GM23338 (cell line): ENCODE results near the gene FKBP10. TPM values are rescaled to one million over a fixed set of nuclear protein-coding genes. Genes with fewer than 3 reads are reported as not detected.

ENCODE experiments used
- ATAC-seq: fragments of 200-7000 bp; cut with Tn5 transposase; 3 replicates; pipeline ENCODE4 v1.9.1; 2020
- DNase-seq: peaks from one replicate; pipeline ENCODE4 v3.0.0-alpha.2; 2015; ENCODE audit warnings: low spot score
- H2AFZ ChIP-seq: fragments of 200-600 bp; sonication (generic); 2 replicates; pipeline ENCODE4 v1.8.0; 2016; ENCODE audit warnings: antibody characterized with exemption, mild to moderate bottlenecking, moderate library complexity
- H3F3A ChIP-seq: fragments of 200-600 bp; sonication (generic); replicated peaks from 2 replicates; pipeline ENCODE4 v1.8.0; 2017; ENCODE audit warnings: antibody characterized with exemption, mixed run types, low read depth
- H3K27ac ChIP-seq: fragments of 200-600 bp; sonication (generic); 2 replicates; pipeline ENCODE4 v1.6.1; 2016; ENCODE audit warnings: low read depth
- H3K27me3 ChIP-seq: fragments of 200-600 bp; sonication (generic); 2 replicates; pipeline ENCODE4 v1.8.0; 2016; ENCODE audit warnings: mild to moderate bottlenecking, mixed run types, moderate library complexity; ENCODE audit not compliant: insufficient read depth
- H3K36me3 ChIP-seq: fragments of 200-600 bp; sonication (generic); 2 replicates; pipeline ENCODE4 v1.8.0; 2016; ENCODE audit warnings: mild to moderate bottlenecking; ENCODE audit not compliant: insufficient read depth
- H3K4me1 ChIP-seq: fragments of 200-600 bp; sonication (generic); 2 replicates; pipeline ENCODE4 v1.8.0; 2016; ENCODE audit warnings: mild to moderate bottlenecking, moderate library complexity; ENCODE audit not compliant: insufficient read depth
- H3K4me2 ChIP-seq: fragments of 200-600 bp; sonication (generic); 2 replicates; pipeline ENCODE4 v1.7.1; 2017; ENCODE audit warnings: mixed run types
- H3K4me3 ChIP-seq: fragments of 200-600 bp; sonication (generic); 2 replicates; pipeline ENCODE4 v1.6.1; 2016; ENCODE audit warnings: mixed run types
- H3K79me2 ChIP-seq: fragments of 200-600 bp; sonication (generic); replicated peaks from 2 replicates; pipeline ENCODE4 v1.8.0; 2017; ENCODE audit warnings: mild to moderate bottlenecking; ENCODE audit not compliant: insufficient read depth
- H3K9me2 ChIP-seq: fragments of 200-600 bp; sonication (generic); 2 replicates; pipeline ENCODE4 v1.8.0; 2017; ENCODE audit not compliant: insufficient read depth
- H4K20me1 ChIP-seq: fragments of 200-600 bp; sonication (generic); replicated peaks from 2 replicates; pipeline ENCODE4 v1.8.0; 2017; ENCODE audit warnings: mild to moderate bottlenecking; ENCODE audit not compliant: insufficient read depth
- H3K27ac Mint-ChIP-seq: 2 replicates; pipeline ENCODE4 v1.8.0; 2020; ENCODE audit warnings: inconsistent platforms, mild to moderate bottlenecking, moderate library complexity, mixed read lengths
- H3K27me3 Mint-ChIP-seq: 3 replicates; pipeline ENCODE4 v1.8.0; 2022; ENCODE audit warnings: low read depth, mild to moderate bottlenecking, moderate library complexity, mixed read lengths, inconsistent platforms; ENCODE audit not compliant: insufficient read depth, poor library complexity
- H3K36me3 Mint-ChIP-seq: 3 replicates; pipeline ENCODE4 v1.8.0; 2021; ENCODE audit warnings: low read depth, mild to moderate bottlenecking, inconsistent platforms, moderate library complexity, mixed read lengths
- H3K4me1 Mint-ChIP-seq: 3 replicates; pipeline ENCODE4 v1.8.0; 2020; ENCODE audit warnings: mild to moderate bottlenecking, inconsistent platforms, mixed read lengths
- H3K4me3 Mint-ChIP-seq: 3 replicates; pipeline ENCODE4 v1.8.0; 2021; ENCODE audit warnings: moderate library complexity, mild to moderate bottlenecking, inconsistent platforms, mixed read lengths
- H3K9me3 Mint-ChIP-seq: 3 replicates; pipeline ENCODE4 v1.8.0; 2020; ENCODE audit warnings: moderate library complexity, mild to moderate bottlenecking, inconsistent platforms, mixed read lengths
- CREB1 ChIP-seq: fragments of 250-450 bp; sonication (Bioruptor Pico); IDR thresholded peaks from 2 replicates; pipeline ENCODE4 v1.5.0; 2020; ENCODE audit warnings: low read depth, mild to moderate bottlenecking, moderate library complexity
- EZH2 ChIP-seq: fragments of 200-600 bp; sonication (generic); IDR thresholded peaks from one replicate; pipeline ENCODE4 v1.8.0; 2017; ENCODE audit warnings: antibody characterized with exemption, mild to moderate bottlenecking, low read depth; ENCODE audit not compliant: unreplicated experiment
- EZH2phosphoT487 ChIP-seq: fragments of 200-600 bp; sonication (generic); IDR thresholded peaks from one replicate; pipeline ENCODE4 v1.8.1; 2018; ENCODE audit warnings: antibody characterized with exemption; ENCODE audit not compliant: unreplicated experiment
- JUNB ChIP-seq: IDR thresholded peaks from one replicate; pipeline ENCODE4 v1.6.1; 2016; ENCODE audit warnings: antibody characterized with exemption; ENCODE audit not compliant: unreplicated experiment
- NANOG ChIP-seq: IDR thresholded peaks from 2 replicates; pipeline ENCODE4 v1.6.1; 2016; ENCODE audit warnings: antibody characterized with exemption, borderline replicate concordance
- POLR2AphosphoS5 ChIP-seq: IDR thresholded peaks from 2 replicates; pipeline ENCODE4 v1.6.1; 2016; ENCODE audit warnings: antibody characterized with exemption, low read depth
- STAT1 ChIP-seq: IDR thresholded peaks from one replicate; pipeline ENCODE4 v1.6.1; 2016; ENCODE audit warnings: antibody characterized with exemption; ENCODE audit not compliant: unreplicated experiment
- ZNF114 ChIP-seq: fragments of 250-450 bp; sonication (Bioruptor Pico); IDR thresholded peaks from 2 replicates; pipeline ENCODE4 v1.5.0; 2020; ENCODE audit warnings: mild to moderate bottlenecking, moderate library complexity
- ZNF331 ChIP-seq: fragments of 250-450 bp; sonication (Bioruptor Pico); IDR thresholded peaks from 2 replicates; pipeline ENCODE4 v1.5.0; 2020; ENCODE audit warnings: low read depth, mild to moderate bottlenecking, moderate library complexity
- ZNF462 ChIP-seq: fragments of 250-450 bp; sonication (Bioruptor Pico); IDR thresholded peaks from 2 replicates; pipeline ENCODE4 v1.5.0; 2020; ENCODE audit warnings: mild to moderate bottlenecking, moderate library complexity
- polyA plus RNA-seq: library from polyadenylated mRNA; unstranded; fragments of >200 nt; fragmentation: Nextera tagmentation; extraction: Ambion mirVana; gene quantifications from 2 replicates; pipeline ENCODE4 v1.2.1, GENCODE V29; 2016
- total RNA-seq: library from RNA; depleted of rRNA; stranded (reverse); fragments of >200 nt; shearing (Covaris generic); gene quantifications from 2 replicates; pipeline ENCODE4 v1.2.3, GENCODE V29; 2014
- TF ChIP-seq, protein P1 (sequence below): IDR thresholded peaks from one replicate; pipeline ENCODE4 v1.6.1; 2018; ENCODE audit warnings: antibody characterized with exemption; ENCODE audit not compliant: unreplicated experiment
- TF ChIP-seq, protein P2 (sequence below): IDR thresholded peaks from 2 replicates; pipeline ENCODE4 v1.6.1; 2016; ENCODE audit warnings: antibody characterized with exemption
- TF ChIP-seq, protein P3 (sequence below), 2 experiments: fragments of 200-600 bp in 1 of 2; sonication (generic) in 1 of 2; conservative IDR thresholded peaks; 2 replicates each; pipeline versions ENCODE4 v1.5.1 to v1.6.1; 2016 to 2017; ENCODE audit warnings: antibody characterized with exemption in 2 of 2, low read depth in 2 of 2, mild to moderate bottlenecking in 2 of 2, moderate library complexity in 1 of 2

FKBP10 gene
- total and polyA plus RNA-seq, 2 experiments from 2014 or later, result 26.2 to 151 TPM

GRCh38 chr17:41870097-41870496 is 57.3 kb downstream of the FKBP10 start:
- no peaks in the 10 kb centered on the region for H3K9me2 ChIP-seq
- H2AFZ ChIP-seq, result no peak overlapping the region
- peaks cover 42% of the 10 kb centered on the region for H3F3A ChIP-seq
- no peaks in the 10 kb centered on the region for H3K27me3 ChIP-seq
- H3K27ac ChIP-seq, result 0 out of 2 replicates have a peak overlapping the region, but pooled peaks have one; percentile 50
- no peaks in the 10 kb centered on the region for H3K4me1 Mint-ChIP-seq
- no peak overlapping the region for H3K4me3 ChIP-seq
- no peaks in the 10 kb centered on the region for H3K79me2 ChIP-seq
- TF ChIP-seq NANOG (no peak), POLR2AphosphoS5 (no peak), ZNF114 (no peak), EZH2phosphoT487 (no peak), CREB1 (CRISPR knock-in tag) (no peak), JUNB (no peak), EZH2 (no peak), ZNF462 (no peak), ZNF331 (CRISPR knock-in tag) (no peak), STAT1 (no peak)
- TF ChIP-seq, protein P1, sequence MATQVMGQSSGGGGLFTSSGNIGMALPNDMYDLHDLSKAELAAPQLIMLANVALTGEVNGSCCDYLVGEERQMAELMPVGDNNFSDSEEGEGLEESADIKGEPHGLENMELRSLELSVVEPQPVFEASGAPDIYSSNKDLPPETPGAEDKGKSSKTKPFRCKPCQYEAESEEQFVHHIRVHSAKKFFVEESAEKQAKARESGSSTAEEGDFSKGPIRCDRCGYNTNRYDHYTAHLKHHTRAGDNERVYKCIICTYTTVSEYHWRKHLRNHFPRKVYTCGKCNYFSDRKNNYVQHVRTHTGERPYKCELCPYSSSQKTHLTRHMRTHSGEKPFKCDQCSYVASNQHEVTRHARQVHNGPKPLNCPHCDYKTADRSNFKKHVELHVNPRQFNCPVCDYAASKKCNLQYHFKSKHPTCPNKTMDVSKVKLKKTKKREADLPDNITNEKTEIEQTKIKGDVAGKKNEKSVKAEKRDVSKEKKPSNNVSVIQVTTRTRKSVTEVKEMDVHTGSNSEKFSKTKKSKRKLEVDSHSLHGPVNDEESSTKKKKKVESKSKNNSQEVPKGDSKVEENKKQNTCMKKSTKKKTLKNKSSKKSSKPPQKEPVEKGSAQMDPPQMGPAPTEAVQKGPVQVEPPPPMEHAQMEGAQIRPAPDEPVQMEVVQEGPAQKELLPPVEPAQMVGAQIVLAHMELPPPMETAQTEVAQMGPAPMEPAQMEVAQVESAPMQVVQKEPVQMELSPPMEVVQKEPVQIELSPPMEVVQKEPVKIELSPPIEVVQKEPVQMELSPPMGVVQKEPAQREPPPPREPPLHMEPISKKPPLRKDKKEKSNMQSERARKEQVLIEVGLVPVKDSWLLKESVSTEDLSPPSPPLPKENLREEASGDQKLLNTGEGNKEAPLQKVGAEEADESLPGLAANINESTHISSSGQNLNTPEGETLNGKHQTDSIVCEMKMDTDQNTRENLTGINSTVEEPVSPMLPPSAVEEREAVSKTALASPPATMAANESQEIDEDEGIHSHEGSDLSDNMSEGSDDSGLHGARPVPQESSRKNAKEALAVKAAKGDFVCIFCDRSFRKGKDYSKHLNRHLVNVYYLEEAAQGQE, result no peak
- TF ChIP-seq, protein P2, sequence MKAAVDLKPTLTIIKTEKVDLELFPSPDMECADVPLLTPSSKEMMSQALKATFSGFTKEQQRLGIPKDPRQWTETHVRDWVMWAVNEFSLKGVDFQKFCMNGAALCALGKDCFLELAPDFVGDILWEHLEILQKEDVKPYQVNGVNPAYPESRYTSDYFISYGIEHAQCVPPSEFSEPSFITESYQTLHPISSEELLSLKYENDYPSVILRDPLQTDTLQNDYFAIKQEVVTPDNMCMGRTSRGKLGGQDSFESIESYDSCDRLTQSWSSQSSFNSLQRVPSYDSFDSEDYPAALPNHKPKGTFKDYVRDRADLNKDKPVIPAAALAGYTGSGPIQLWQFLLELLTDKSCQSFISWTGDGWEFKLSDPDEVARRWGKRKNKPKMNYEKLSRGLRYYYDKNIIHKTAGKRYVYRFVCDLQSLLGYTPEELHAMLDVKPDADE, result no peak
- TF ChIP-seq, protein P3, sequence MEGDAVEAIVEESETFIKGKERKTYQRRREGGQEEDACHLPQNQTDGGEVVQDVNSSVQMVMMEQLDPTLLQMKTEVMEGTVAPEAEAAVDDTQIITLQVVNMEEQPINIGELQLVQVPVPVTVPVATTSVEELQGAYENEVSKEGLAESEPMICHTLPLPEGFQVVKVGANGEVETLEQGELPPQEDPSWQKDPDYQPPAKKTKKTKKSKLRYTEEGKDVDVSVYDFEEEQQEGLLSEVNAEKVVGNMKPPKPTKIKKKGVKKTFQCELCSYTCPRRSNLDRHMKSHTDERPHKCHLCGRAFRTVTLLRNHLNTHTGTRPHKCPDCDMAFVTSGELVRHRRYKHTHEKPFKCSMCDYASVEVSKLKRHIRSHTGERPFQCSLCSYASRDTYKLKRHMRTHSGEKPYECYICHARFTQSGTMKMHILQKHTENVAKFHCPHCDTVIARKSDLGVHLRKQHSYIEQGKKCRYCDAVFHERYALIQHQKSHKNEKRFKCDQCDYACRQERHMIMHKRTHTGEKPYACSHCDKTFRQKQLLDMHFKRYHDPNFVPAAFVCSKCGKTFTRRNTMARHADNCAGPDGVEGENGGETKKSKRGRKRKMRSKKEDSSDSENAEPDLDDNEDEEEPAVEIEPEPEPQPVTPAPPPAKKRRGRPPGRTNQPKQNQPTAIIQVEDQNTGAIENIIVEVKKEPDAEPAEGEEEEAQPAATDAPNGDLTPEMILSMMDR (conservative IDR thresholded peaks at IDR 0.05; ENCODE audit: low read depth in 2 of 2), result no peak
- H3K27me3 Mint-ChIP-seq, result peaks cover 7% of the 10 kb centered on the region
- no peak overlapping the region for H3K27ac Mint-ChIP-seq
- H3K9me3 Mint-ChIP-seq, result peaks cover 4% of the 10 kb centered on the region; the same call in 2 of the 3 replicates
- peaks cover 8% of the 10 kb centered on the region for H4K20me1 ChIP-seq
- DNase-seq (no peak), ATAC-seq (no peak)
- H3K36me3 ChIP-seq, result peaks cover 78% of the 10 kb centered on the region
- H3K4me1 ChIP-seq, result no peaks in the 10 kb centered on the region
- H3K4me2 ChIP-seq, result no peak overlapping the region
- H3K4me3 Mint-ChIP-seq, result no peak overlapping the region
- H3K36me3 Mint-ChIP-seq, result peaks cover 89% of the 10 kb centered on the region
